MM.1S (cell line): ENCODE data around the gene NACAD.

Source experiments
- DNase-seq: peaks from one replicate; pipeline ENCODE4 v3.0.0-alpha.2; 2015
- H2AFZ ChIP-seq: fragments of 300-600 bp; sonication (generic); 2 replicates; pipeline ENCODE4 v1.6.0; 2016; ENCODE audit warnings: antibody characterized with exemption, low read length
- H3F3A ChIP-seq: fragments of 300-600 bp; sonication (generic); 2 replicates; pipeline ENCODE4 v1.6.1; 2016; ENCODE audit warnings: mild to moderate bottlenecking, antibody characterized with exemption, low read length, moderate library complexity, mixed read lengths; ENCODE audit not compliant: insufficient read depth
- H3K27ac ChIP-seq: fragments of 300-600 bp; sonication (generic); 2 replicates; pipeline ENCODE4 v1.5.1; 2016; ENCODE audit warnings: mild to moderate bottlenecking, low read length
- H3K27me3 ChIP-seq: fragments of 300-600 bp; sonication (generic); replicated peaks from 2 replicates; pipeline ENCODE4 v1.6.0; 2016; ENCODE audit warnings: low read length; ENCODE audit not compliant: insufficient read depth
- H3K36me3 ChIP-seq: fragments of 300-600 bp; sonication (generic); replicated peaks from 2 replicates; pipeline ENCODE4 v1.6.1; 2016; ENCODE audit warnings: mild to moderate bottlenecking, low read length, mixed read lengths; ENCODE audit not compliant: insufficient read depth
- H3K4me1 ChIP-seq: fragments of 300-600 bp; sonication (generic); 2 replicates; pipeline ENCODE4 v1.6.1; 2016; ENCODE audit warnings: low read length, mixed read lengths
- H3K4me2 ChIP-seq: fragments of 300-600 bp; sonication (generic); 2 replicates; pipeline ENCODE4 v1.6.0; 2016; ENCODE audit warnings: low read depth, low read length
- H3K4me3 ChIP-seq: fragments of 300-600 bp; sonication (generic); 2 replicates; pipeline ENCODE4 v1.5.1; 2016; ENCODE audit warnings: low read length, mixed read lengths
- H3K79me2 ChIP-seq: fragments of 300-600 bp; sonication (generic); 2 replicates; pipeline ENCODE4 v1.6.1; 2016; ENCODE audit warnings: mixed run types, low read length, mixed read lengths
- H3K9ac ChIP-seq: fragments of 300-600 bp; sonication (generic); 2 replicates; pipeline ENCODE4 v1.6.1; 2016; ENCODE audit warnings: low read length, mixed read lengths
- H3K9me2 ChIP-seq: fragments of 300-600 bp; sonication (generic); replicated peaks from 2 replicates; pipeline ENCODE4 v1.6.1; 2016; ENCODE audit warnings: mild to moderate bottlenecking, low read length, mixed read lengths; ENCODE audit not compliant: insufficient read depth
- H3K9me3 ChIP-seq: fragments of 300-600 bp; sonication (generic); replicated peaks from 2 replicates; pipeline ENCODE4 v1.6.1; 2016; ENCODE audit warnings: mild to moderate bottlenecking, low read length, mixed read lengths; ENCODE audit not compliant: insufficient read depth
- H4K20me1 ChIP-seq: fragments of 300-600 bp; sonication (generic); 2 replicates; pipeline ENCODE4 v1.6.1; 2016; ENCODE audit warnings: mild to moderate bottlenecking, low read length, moderate library complexity, mixed read lengths; ENCODE audit not compliant: insufficient read depth
- CTCF ChIP-seq: fragments of 300-600 bp; sonication (generic); IDR thresholded peaks from 2 replicates; pipeline ENCODE4 v1.5.1; 2016; ENCODE audit warnings: antibody characterized with exemption, low read length, mixed read lengths
- EZH2 ChIP-seq: fragments of 300-600 bp; sonication (generic); optimal IDR thresholded peaks from 2 replicates; pipeline ENCODE3; 2017; ENCODE audit warnings: low read depth, mild to moderate bottlenecking, antibody characterized with exemption, low read length, mixed read lengths
- EZH2phosphoT487 ChIP-seq: fragments of 300-600 bp; sonication (generic); IDR thresholded peaks from 2 replicates; pipeline ENCODE4 v1.6.1; 2018; ENCODE audit warnings: antibody characterized with exemption, low read length

Gene NACAD

GRCh38 chr7:45072131-45073030 lies 16.4 kb downstream of the NACAD start:
- DNase-seq = no peak
- peaks cover 58% of the 10 kb centered on the region for H3K79me2 ChIP-seq
- no peaks in the 10 kb centered on the region for H3K9me3 ChIP-seq
- H3K4me1 ChIP-seq = no peaks in the 10 kb centered on the region
- peaks cover 13% of the 10 kb centered on the region; the same call in 1 of the 2 replicates for H4K20me1 ChIP-seq
- H3K36me3 ChIP-seq = peaks cover 23% of the 10 kb centered on the region
- no peaks in the 10 kb centered on the region for H3K9me2 ChIP-seq
- H3K4me2 ChIP-seq = no peak overlapping the region
- no peak for TF ChIP-seq EZH2phosphoT487
- TF ChIP-seq EZH2 = no peak
- no peak for TF ChIP-seq CTCF
- H3K4me3 ChIP-seq = no peak overlapping the region
- no peaks in the 10 kb centered on the region for H3K27me3 ChIP-seq
- H3F3A ChIP-seq = no peaks in the 10 kb centered on the region
- H3K9ac ChIP-seq = no peak overlapping the region
- H3K27ac ChIP-seq = no peak overlapping the region
- no peak overlapping the region for H2AFZ ChIP-seq

- TF ChIP-seq EZH2 (no peak), EZH2phosphoT487 (no peak), CTCF (no peak)
- H3K27me3 ChIP-seq = no peaks in the 10 kb centered on the region
- no peaks in the 10 kb centered on the region for H3K4me1 ChIP-seq
- H3K4me2 ChIP-seq = no peak overlapping the region
- H3F3A ChIP-seq = no peaks in the 10 kb centered on the region
- H3K4me3 ChIP-seq = no peak overlapping the region
- H3K79me2 ChIP-seq = peaks cover 60% of the 10 kb centered on the region
- H3K36me3 ChIP-seq = peaks cover 23% of the 10 kb centered on the region
- no peak overlapping the region for H3K27ac ChIP-seq
- peaks cover 14% of the 10 kb centered on the region; the same call in 1 of the 2 replicates for H4K20me1 ChIP-seq
- no peak overlapping the region for H3K9ac ChIP-seq
- no peak for DNase-seq
- no peaks in the 10 kb centered on the region for H3K9me3 ChIP-seq
- no peak overlapping the region for H2AFZ ChIP-seq
- no peaks in the 10 kb centered on the region for H3K9me2 ChIP-seq
These were observed 17.2 kb downstream of the NACAD start for GRCh38 chr7:45071528-45071927.

GRCh38 chr7:45070254-45070642 lies 18.5 kb downstream of the NACAD start:
- Histone ChIP-seq H3K27ac (no peak overlapping the region), H3K27me3 (no peaks in the 10 kb centered on the region), H3K9ac (no peak overlapping the region), H3K9me3 (no peaks in the 10 kb centered on the region), H3K36me3 (peaks cover 17% of the 10 kb centered on the region), H3K9me2 (no peaks in the 10 kb centered on the region), H3K4me2 (no peak overlapping the region), H2AFZ (no peak overlapping the region), H4K20me1 (peaks cover 15% of the 10 kb centered on the region; the same call in 1 of the 2 replicates), H3K4me3 (no peak overlapping the region), H3K79me2 (peaks cover 73% of the 10 kb centered on the region), H3F3A (no peaks in the 10 kb centered on the region), H3K4me1 (no peaks in the 10 kb centered on the region)
- no peak for DNase-seq
- TF ChIP-seq EZH2phosphoT487 = no peak
- TF ChIP-seq CTCF = no peak
- TF ChIP-seq EZH2 = no peak
